GM19351 (cell line): ENCODE results near the gene S1PR3.
"Not testable (repeated sequence)": the region's sequence is repeated elsewhere in the genome, so short reads cannot be mapped to it uniquely, and the experiment has no call there.

Experiments used
- ATAC-seq: cut with Tn5 transposase; IDR thresholded peaks from one replicate; pipeline ENCODE4 v1.9.1; 2021; ENCODE audit warnings: mild to moderate bottlenecking, moderate library complexity; ENCODE audit not compliant: unreplicated experiment

The S1PR3 gene

DNA sequence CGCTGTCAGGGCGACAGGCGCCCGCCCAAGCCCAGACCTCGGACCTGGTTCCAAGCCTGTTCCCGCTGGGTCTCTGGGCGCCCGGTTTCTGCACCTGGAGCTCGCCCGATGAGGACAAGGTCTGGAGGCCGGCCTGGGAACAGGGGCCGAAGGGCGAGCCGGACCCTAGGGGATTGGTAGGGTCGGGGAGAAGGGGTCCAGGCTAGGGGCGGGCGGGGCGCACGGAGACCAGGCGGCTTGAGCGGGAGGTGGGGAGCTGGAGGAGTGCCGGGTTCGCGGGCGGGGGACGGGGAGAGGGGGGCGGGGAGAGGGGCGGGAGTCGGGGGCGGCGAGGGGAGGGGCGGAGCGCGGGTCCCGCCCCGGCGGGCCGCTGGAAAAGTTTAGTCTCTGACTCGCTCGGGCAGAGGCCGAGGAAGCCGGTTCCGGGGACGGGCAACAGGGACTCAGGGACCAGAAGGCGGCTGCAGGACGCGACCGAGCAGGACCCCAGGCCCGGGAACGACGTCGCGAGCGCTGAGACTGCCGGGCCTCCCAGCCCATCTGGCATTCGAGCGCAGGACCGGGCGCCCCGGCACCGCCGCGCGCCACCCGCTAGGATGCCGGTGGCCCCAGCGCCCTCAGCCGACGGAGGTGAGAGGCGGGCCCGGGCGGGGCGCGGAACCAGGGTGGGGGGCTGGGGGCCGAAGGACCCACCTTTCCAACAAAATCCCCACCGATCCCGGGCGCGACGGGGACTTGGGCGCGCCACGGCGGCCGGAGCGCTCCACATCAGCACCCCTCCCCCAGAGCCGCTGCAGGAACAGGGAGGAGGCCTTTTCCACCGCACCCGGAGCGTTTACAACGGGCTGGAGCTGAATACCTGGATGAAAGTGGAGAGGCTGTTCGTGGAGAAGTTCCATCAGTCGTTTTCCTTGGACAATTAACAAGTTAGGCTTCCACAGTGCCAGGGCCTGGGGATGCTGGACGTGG lies at the start of gene S1PR3:
Gene S1PR3, plus strand, starts transcription at position 403 of the 969 bp plus-strand sequence. CDS start 9,733 bp downstream, outside the sequence.
- ATAC-seq: no peak

DNA sequence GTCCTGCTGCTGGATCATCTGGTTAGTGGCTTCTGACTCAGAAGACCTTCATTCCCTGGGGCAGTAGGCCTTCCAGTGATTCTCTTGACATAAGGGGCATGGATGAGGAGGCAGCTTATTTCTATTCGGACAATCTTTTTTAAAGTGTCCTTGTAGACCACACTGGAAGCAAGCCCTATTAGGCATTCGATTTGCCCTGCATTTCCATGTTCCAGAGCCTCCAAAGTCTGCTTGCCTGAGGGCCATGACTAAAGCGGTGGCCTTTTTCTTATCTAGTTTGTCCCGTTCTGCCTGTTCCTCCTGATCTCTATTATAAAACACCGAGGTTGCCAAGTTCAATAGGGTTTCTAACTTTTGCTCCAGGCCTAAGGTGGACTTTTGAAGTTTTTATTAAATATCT lies 49.7 kb upstream of the S1PR3 start:
- not testable (repeated sequence) for ATAC-seq

DNA sequence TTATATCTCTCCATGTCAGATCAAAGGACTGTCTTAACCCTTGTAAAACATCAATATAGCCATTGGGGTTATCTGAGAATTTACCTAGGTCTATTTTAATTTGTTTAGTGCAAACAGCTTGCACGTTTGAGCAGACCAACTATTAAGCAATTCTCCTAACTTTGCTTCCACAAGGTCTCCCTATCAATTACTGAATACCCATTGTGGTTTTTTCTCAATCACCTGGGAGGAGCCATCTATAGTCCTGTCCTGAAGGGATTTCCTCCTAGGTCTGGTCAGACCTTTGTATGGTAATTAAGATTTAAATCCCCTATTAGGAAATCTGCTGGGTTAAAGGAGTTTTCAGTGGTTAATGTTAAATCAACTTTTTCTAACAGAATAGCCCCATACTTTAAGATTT lies 48.9 kb upstream of the S1PR3 start:
- no peak for ATAC-seq

DNA sequence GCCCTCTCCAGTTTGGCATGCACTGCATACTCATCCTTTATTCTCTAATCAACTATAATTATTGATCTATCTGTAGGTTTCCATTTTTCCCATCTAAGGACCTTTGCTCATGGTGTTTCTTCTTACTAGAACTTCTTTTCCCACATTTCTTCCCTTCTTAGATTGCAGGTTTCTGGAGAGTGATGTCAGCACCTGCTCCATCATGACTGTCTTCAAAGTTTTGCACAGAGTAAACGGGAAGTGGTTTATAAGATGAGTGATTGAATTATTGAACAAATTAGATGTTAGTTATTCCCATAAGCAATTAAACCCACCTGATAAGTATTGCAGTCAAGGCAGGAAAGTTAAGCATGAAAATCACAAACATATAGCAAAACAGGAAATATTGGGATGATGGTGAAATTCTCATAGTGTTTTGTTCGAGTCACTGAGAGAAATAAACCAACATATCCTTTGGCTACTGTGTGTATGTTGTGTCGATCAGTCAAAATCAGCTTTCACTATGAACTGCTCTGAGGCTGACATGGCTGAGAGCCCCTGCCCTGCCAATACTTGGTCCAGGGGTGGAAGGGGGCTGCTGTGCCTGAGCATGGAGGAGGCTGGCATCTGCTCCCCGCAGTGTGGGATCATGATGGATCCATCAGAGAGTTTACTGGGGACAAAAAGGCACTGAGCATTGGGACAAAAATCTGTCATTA lies 45.5 kb upstream of the S1PR3 start:
- no peak for ATAC-seq

DNA sequence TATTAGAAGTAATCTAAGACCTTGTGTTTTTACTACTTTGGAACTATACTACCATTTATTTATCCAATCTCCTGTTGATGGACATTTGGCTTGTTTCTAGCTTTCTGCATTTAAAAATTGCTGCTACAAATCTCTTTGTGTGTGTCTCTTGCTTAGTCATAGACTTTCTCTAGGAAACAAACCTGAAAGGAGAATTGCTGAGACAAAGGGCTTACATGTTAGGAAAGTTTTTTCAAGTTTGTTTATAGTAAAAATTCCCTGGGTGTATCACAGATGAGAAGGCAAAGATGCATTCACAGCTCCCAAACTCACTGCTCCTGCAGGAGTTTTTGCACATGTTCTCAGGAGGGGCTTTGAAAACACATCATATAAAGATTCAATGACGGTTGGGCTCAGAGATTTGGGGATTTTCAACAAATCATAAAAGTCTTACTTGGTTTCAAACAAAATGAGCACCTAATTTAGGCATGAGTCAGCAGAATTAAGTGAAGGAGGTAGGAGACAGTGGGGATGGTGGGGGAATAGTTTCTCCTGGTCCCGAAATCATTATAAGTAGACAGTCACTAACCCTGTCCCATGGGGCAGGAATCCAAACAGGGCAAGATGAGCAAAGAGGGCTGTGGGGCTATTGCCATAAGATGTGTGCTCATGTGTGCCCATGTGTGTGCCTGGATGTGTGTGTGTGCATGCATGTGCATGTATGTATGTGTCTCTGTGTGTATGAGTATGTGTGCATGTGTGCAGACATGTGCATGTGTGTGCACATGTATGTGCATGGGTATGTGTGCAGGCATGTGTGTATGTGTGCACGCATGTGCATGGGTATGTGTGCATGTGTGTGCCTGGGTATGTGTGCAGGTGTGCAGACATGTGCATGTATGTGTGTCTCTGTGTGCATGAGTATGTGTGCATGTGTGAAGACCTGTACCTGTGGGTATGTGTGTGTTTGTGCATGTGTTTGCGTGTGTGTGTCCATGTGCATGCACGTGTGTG lies 43.4 kb upstream of the S1PR3 start:
- no peak for ATAC-seq

DNA sequence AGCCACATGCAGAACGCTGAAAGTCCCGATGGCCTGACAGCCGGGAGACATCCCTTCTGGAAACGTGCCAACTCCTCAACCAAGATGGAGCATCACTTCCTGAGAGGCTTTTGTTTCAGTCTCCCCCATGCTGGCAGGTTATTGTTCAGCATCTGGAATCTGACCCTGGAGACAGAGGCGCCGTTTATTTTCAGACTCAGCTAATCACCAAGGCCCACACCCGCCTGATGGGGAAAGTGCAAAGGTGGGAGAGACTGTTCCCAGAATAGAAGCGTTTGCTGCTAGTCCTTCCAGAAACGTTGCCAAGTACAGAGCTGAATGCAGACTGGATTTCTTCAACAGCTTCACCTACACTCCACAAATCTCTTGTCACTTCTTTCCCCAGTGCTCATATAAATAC lies 41.8 kb upstream of the S1PR3 start:
- ATAC-seq: no peak

DNA sequence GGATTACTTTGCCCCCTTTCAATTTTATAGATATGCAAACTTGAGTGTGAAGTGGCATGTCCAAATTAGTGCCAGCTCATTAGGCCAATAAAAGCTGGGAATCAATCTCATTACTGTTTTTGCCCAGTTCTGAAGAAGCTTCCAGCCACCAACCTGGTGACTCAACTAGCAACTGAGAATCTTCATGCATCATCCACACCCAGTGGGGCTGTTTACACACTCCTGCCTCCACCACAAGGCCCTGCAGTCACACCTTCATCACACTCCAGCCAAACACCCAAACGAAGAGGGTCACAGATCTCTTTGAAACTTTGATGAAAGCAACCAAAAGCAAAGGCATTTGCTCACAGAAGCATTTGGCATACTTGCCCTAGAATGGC lies 41.3 kb upstream of the S1PR3 start:
- no peak for ATAC-seq

DNA sequence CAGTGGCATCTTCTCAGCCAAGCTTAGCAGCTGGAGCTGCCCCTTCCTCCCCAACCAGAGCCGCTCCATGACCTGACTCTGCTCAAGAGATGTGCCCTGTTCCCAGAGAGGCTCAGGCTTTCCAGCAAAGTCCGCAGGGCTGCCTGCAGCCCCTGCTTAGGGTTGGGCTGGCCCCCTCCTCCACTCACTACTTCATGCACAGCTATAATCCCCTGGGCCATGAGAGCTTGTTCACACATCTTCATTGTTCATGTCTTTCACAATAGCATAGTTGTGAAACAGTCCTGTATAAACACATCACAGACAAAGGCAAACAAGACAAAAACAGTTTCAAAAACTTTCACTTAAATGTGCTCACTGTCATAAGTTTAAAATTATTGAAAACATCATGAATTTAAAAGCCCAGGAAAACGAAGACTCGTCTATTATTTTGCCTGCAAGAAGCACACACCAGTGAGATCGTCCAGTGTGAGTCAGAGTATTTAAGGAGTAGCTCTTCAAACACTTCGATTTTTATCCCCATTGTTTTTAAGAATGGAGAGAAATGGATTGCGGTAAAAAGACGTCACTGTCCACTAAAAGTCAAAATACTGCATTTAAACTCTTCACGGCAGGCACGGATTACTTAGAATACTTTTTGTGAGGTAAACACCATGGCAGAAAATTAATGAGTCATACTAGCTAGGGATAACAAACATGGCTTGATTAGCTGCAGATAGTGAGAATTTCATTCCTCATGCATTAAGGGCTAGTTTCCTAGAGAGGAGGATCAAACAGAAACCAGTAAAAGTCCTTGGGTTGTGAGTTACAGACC lies 40.7 kb upstream of the S1PR3 start:
- no peak for ATAC-seq

DNA sequence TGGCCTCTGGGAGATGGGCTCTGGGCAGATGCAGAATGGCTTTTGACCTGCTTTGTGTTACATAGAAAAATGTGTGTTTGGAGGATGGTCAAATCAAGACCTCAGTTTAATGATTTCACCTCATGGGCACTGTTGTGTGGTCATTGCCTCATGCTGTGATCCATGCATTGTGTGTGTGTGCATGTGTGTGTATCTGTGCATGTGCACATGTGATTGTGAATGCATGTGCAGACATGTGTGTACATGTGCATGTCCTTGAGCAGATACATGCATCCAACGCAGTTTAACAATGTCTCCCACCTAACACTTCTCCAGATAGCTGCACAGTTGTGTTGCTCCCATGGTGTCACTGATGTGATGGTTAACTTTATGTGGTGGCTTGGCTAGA lies 40.1 kb upstream of the S1PR3 start:
- no peak for ATAC-seq

DNA sequence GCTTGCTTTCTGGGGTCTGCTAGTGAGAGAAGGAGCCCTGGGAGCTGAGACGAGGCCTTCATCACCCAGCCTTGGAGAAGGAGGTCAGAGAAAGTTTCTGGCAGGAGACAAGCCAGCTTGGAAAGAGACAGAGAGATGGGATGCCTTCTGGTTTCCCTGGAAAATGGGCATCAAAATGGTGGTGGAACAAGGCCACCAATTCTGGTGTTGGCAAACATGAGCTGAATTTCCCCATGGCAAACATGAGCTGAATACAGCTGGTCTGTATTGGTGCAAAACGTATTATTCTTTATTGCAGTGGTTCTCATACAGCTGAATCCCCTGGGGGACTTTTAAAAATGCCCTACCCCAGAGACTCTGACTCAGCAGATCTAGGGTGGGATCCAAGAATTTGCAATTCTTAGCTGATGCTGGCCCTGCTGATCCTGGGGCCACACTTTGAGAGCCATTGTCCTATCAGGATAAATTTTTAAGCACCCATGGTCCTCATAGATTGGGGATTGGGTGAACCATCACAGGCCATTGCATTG lies 39.1 kb upstream of the S1PR3 start:
- ATAC-seq: no peak

DNA sequence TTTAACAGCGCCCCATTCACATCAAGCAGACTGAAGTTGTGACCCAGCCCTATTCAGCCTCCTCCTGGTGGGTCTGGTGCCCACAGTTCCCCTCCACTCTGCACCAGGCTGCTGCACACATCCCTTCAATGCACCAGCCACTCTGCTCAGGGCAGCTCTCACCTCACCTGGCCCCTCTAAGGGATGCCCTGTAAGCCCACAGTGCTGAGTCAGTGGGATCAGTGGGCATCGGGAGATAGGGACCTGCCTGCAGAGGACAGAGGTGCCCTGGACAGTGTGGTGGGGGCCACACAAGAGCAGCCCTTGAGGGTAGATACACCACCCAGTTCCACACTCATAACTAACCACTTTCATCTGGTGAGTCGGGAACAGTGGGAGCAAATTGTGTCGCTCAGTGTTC lies 38.3 kb upstream of the S1PR3 start:
- no peak for ATAC-seq

DNA sequence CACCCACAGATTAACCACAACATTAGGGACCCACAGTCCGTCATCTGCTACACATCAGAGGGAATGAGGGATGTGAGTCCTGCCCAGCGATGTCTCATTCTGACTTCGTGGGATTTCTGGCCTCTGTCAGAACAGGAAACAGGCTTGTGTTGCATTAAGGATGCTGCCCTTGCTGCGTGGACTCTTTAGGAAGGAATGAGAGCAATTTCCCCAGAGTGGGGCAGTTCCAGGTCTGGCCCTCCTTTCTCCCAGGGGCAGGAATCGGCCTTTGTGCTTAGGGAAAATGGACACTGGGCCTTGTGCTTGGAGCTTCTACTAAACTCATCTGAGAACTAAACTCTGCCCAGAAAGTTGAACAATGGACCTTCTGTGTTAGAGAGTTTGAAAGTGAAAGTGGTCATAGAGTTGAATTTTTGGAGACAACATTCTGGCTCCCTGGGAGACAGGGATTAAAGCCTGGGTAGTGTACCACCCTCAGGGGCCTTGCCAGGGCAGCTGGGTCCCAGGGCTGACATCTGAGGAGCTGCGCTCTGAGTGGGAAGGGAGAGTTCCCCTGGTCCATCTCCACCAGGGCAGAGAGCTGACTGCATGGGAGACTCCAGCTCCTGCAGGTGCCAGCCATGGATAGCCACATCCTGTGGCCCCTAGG lies 37.8 kb upstream of the S1PR3 start:
- ATAC-seq: no peak

DNA sequence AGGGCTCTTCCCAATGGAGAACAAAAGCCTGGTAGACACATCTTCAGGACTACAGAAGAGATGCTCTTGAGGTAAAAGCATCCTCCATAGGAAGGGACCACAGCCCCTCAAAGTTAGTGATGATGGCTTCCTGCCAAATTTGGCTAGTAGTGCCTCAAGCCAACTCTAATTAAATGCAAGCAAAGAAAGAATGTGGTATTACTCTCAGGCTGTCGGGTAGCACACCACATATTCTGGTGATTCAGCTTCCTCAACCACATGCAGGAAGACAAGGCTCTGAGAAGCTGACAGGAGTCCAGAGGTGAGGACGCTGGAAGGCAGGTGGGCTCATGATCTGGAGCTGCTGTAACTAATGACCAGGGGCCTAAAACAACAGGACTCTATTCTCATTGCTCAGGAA lies 37.2 kb upstream of the S1PR3 start:
- no peak for ATAC-seq

DNA sequence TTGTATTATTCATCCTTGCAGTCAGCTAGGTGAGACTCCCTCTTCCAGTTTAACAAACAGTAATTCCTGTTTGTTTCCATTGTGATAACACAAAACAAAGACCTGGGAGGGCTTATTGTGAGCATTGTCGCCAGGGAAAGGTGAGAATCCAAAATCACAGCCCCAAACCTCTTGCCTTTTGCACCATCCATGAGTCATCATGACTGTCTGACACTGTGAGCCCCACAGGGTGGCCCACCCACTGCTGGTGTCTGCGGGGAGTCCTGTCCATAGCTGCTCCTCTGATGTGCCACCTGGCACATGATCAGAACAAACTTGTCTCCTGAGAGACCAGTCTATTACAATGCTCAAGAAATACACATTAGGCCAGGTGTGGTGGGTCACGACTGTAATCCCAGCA lies 33.7 kb upstream of the S1PR3 start:
- ATAC-seq: no peak

DNA sequence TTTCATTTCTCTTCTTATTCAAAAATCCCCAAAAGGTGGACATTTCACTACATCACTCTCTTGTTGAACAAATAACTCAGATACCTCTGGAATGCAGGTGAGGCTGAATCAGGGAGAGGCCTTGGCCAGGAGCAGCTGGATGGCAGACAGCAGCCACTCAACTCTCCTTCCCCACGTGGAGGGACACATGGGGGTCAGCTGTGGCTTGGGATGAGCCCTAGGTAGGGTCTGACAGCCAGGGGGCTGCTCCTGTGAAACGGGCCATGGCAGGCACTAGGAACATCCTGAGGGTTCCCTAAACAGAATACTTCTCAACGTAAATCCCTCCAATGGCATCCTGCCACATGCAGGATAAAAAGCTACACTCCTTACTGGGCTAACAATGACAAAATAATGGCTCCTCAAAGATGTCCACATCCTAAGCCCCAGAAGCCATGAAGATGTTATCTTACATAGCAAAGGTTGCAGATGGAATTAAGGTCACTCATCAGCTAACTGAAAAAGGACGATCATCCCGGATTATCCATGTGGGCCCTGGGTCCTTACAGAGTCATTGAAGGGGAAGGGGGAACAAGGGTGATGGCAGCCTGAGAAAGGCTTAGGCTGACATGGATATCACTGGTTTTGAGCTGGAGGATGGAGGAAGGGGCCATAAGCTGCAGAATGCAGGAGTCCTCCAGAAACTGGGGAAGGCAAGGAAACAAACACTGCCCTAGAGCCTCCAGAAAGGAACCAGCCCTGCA lies 31.4 kb upstream of the S1PR3 start:
- ATAC-seq: no peak

DNA sequence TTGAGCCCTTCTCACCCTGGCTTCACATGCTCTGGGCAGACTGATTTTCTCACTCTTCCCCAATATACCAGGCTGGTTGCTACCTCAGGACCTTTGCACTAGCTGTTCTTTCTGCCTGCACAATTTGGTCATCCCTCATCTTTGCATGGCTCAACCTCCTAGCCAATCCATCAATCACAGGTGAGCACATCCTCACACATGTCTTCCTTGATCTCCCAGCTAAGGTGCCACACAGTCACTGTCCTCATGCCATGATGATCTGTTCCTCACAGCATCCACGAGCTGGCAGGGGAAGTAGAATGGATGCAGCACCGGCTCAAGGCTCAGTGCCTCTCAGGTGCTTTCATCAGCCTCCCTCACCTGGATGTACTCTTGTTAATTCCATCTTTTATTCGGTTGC lies 30.6 kb upstream of the S1PR3 start:
- no peak for ATAC-seq

DNA sequence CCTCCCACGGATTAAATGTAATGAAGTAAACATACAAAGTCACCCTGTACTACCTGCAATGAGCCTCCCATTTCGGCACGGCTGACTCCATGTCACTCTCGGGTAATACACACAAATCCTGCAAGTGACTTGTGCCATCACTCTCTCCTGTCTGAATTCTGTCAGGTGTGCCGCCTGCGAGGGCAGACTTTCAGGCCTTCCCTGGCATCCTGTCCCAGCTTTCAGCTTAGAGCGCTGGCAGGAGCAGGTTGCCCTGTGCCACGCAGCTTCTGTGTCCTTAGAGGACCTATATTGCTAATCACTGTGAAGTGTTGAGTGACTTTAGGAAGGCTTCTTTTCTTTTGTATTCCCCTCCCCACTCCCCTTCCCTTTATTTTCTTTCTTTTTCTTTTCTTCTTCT lies 25.8 kb upstream of the S1PR3 start:
- ATAC-seq: no peak

DNA sequence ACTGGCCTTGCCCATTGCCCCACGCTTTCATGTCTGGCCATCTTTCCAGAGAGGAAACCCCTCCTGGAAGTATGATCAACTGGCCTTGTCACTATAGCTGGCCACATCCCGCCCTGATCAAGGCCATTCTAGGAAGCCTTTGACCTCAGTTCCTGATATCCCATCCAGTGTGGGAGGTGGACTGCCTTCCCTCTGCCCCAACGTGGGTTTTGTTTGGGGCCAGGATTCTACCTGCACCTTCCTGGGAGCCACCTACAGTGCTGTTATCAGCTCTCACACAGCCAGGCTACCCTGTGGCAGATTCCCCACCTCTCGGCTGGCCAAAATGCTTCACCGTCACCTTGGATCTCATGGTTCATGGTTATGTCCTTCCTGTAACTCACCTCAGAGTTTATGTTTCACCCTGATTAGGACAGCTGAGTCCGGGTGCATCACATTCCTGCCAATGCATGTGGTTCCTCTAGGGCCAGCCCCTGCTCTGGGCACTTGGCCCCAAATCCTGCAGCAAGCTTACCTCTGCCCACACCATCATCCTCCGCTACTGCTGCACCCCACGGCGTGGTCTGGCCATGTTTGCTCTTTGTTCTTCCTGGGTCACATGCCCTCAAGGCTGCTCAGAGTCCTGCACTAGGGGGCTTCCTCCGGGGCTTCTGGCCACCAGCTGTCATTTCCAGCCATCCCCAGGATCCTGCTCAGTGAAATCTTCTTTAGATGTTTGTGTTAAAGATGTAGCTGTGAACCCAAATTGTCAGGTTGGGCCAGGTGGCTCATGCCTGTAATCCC lies 24.2 kb upstream of the S1PR3 start:
- no peak for ATAC-seq
